WERI-Rb-1 (cell line): ENCODE data around the gene COG6.
A peak's percentile ranks its signal among the peaks of the same experiment; 100 is the strongest.

Experiments
- DNase-seq: peaks from one replicate; pipeline ENCODE4 v3.0.0-alpha.2; 2020
- H3K27ac ChIP-seq: fragments of 250-450 bp; sonication (Bioruptor Pico); 2 replicates; pipeline ENCODE4 v1.5.1; 2020; ENCODE audit warnings: mild to moderate bottlenecking, moderate library complexity
- H3K27me3 ChIP-seq: fragments of 250-450 bp; sonication (Bioruptor Pico); 2 replicates; pipeline ENCODE4 v1.5.1; 2021; ENCODE audit warnings: mild to moderate bottlenecking, low read depth, moderate library complexity; ENCODE audit not compliant: insufficient read depth, severe bottlenecking
- H3K36me3 ChIP-seq: fragments of 250-450 bp; sonication (Bioruptor Pico); 2 replicates; pipeline ENCODE4 v1.5.1; 2020; ENCODE audit warnings: mild to moderate bottlenecking, moderate library complexity
- H3K4me3 ChIP-seq: 2 replicates; pipeline ENCODE4 v1.5.1; 2011; ENCODE audit warnings: low read depth, mild to moderate bottlenecking, control low read depth, low read length
- H3K9me3 ChIP-seq: fragments of 250-450 bp; sonication (Bioruptor Pico); 2 replicates; pipeline ENCODE4 v1.5.1; 2021; ENCODE audit warnings: mild to moderate bottlenecking, moderate library complexity; ENCODE audit not compliant: severe bottlenecking
- TF ChIP-seq, protein P1 (sequence below): IDR thresholded peaks from 2 replicates; pipeline ENCODE4 v1.5.1; 2011; ENCODE audit warnings: low read depth, mild to moderate bottlenecking, control low read depth, inconsistent platforms, low read length

The COG6 gene

DNA sequence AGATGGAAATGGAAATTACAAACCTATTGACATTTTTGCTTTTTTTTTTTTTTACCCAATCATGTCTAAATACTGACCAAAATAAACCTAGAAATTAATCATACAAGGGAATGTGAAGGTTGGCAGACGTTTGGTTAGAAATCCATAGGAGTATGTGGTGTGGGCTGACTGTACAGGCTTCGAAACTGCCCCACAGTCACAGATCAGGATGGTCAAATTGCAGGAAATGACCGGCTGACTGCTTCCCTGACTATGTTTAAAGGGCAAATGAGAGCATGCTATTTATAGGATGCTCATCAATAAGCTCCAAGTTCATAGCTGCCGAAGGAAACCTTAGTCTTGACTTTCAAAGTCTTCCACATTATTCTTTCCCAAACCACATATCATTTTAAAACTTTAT, 118.4 kb downstream of the COG6 start:
- Histone ChIP-seq H3K27me3 (no peaks in the 10 kb centered on the region), H3K27ac (no peak overlapping the region), H3K36me3 (no peaks in the 10 kb centered on the region), H3K4me3 (no peak overlapping the region), H3K9me3 (no peaks in the 10 kb centered on the region)
- DNase-seq: no peak
- TF ChIP-seq, protein P1, sequence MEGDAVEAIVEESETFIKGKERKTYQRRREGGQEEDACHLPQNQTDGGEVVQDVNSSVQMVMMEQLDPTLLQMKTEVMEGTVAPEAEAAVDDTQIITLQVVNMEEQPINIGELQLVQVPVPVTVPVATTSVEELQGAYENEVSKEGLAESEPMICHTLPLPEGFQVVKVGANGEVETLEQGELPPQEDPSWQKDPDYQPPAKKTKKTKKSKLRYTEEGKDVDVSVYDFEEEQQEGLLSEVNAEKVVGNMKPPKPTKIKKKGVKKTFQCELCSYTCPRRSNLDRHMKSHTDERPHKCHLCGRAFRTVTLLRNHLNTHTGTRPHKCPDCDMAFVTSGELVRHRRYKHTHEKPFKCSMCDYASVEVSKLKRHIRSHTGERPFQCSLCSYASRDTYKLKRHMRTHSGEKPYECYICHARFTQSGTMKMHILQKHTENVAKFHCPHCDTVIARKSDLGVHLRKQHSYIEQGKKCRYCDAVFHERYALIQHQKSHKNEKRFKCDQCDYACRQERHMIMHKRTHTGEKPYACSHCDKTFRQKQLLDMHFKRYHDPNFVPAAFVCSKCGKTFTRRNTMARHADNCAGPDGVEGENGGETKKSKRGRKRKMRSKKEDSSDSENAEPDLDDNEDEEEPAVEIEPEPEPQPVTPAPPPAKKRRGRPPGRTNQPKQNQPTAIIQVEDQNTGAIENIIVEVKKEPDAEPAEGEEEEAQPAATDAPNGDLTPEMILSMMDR: no peak

DNA sequence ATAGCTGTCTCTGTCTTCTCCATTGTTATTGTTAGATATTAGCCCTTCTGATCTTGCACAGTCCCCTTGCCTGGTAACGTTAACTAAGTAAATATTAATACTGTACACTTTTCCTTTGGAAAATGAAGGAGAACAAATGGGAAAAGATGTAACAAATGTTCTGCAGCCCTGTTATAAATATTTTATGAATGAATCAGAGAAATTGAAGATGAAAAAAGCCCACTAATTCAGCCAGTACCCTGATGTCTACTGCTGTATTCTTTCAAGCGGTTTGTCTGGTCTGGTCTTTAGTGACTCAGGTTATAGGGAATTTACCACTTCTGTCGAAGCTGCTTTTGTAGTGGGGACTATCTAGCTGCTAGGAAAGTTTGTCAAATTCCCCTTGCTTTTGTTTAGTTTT, 121.0 kb downstream of the COG6 start:
- Histone ChIP-seq H3K4me3 (no peak overlapping the region), H3K27ac (no peak overlapping the region), H3K27me3 (no peaks in the 10 kb centered on the region), H3K36me3 (no peaks in the 10 kb centered on the region), H3K9me3 (no peaks in the 10 kb centered on the region)
- TF ChIP-seq, protein P1: no peak
- no peak for DNase-seq

DNA sequence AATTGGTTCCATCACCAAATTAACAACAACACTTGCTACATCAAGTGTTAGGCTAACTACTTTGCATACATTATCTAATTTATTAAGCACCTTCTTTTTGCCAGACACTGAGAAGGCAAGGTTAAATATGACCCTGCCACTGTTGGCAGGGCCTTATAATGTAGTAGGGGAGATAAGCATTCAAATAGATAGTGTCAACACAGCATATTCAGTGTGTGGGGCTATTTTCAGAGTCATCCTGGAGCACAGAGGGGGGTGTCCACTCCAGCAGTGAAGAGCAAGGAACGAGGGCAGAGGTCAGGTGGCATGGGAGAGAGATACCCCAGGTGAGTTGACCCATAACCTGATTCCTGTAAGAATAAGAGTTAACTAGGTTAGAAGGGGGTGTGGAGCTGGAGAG, 121.6 kb downstream of the COG6 start:
- no peaks in the 10 kb centered on the region for H3K27me3 ChIP-seq
- no peaks in the 10 kb centered on the region for H3K9me3 ChIP-seq
- no peak for DNase-seq
- no peaks in the 10 kb centered on the region for H3K36me3 ChIP-seq
- H3K4me3 ChIP-seq: no peak overlapping the region
- TF ChIP-seq, protein P1: no peak
- H3K27ac ChIP-seq: no peak overlapping the region

DNA sequence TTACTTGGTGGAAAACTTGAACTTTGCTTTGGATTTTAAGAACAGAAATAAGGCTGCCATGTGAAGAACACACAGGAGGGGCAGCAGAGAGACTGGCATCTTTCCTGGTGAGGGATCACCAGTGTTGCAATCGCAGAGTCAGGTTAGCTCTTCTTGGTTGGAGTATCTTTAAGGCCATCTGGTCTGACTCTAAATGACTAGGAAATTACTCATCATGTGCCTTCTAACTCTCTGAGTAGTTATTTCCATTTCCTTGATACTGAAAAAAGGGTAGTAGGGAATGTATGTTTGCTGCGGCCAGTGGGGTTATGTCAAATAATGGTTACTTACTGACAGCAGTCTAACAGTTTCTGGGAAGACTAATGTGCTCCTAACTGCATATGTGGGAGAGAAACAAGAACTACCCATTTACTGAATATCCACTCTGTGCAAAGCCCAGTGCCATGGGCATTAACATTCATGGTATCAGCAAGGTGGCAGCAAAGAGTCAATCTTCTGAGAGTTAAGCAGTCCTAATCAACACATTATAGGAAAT, 122.1 kb downstream of the COG6 start:
- no peak overlapping the region for H3K27ac ChIP-seq
- peak; percentile 8 for DNase-seq
- TF ChIP-seq, protein P1: peak; percentile 25; the same call in 1 of the 2 replicates

DNA sequence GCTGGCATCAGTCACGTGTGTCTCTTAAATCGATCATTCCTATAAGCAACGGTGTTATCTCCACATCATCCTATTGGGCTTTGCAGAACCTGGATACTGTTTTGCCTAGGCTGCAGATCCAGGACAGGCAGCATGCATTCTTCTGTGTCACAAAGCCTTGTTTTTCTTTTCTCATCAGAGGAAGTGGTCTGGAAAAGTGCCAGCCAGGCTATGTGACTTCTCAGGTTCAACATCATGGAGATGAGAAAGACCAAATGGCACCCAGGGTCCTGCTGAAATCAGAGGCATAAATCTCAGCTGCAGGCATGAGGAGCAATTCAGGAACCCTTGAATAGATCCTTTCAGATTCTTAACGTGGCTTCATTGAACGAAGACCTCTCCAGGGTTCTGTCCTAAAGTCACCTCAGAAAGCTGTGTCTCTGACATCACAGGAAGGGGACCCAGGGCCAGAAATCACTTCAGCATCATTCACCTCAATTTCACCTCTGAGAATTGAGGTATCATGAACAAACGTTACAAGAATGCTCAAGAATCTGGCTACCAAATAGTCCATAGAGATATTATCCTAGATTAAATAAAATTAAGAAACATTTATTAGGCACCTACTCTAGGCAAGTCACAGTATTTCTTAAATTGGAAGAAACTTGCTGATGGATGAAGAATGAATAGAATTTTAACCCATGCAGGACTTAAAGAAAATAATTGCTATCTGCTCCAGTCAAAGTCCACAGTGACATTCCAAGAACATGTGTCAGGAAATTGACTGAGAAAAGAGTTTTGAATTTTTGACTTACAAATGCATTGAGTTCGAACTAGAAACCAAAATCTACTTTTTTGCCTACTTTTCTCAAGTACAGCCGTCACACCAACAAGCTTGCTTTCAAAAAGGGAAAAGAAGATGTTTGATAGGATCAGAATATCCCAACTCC, 124.1 kb downstream of the COG6 start:
- Histone ChIP-seq H3K36me3 (no peaks in the 10 kb centered on the region), H3K9me3 (no peaks in the 10 kb centered on the region), H3K4me3 (no peak overlapping the region), H3K27me3 (no peaks in the 10 kb centered on the region), H3K27ac (no peak overlapping the region)
- peak; percentile 11 for DNase-seq
- TF ChIP-seq, protein P1: no peak

More for the DNA sequence above, 122.1 kb downstream of the COG6 start:
- Histone ChIP-seq H3K9me3 (no peaks in the 10 kb centered on the region), H3K36me3 (no peaks in the 10 kb centered on the region), H3K4me3 (no peak overlapping the region), H3K27me3 (no peaks in the 10 kb centered on the region)
